AG09309 (cell line): Measurements from ENCODE around the gene NPFF.

ENCODE experiments used
- DNase-seq: peaks from one replicate; pipeline ENCODE4 v3.0.0-alpha.2; 2010; ENCODE audit warnings: low read depth
- H3K4me3 ChIP-seq: 2 replicates; pipeline ENCODE4 v1.5.1; 2011; ENCODE audit warnings: mild to moderate bottlenecking, low read depth, low read length, moderate library complexity; ENCODE audit not compliant: control insufficient read depth
- CTCF ChIP-seq: IDR thresholded peaks from 2 replicates; pipeline ENCODE4 v1.5.1; 2011; ENCODE audit warnings: mild to moderate bottlenecking, low read depth, low read length, inconsistent platforms; ENCODE audit not compliant: insufficient read depth, control insufficient read depth; ENCODE audit errors: missing control alignments

NPFF gene

GRCh38 chr12:53474077-53474476 is 33.2 kb downstream of the NPFF start:
- TF ChIP-seq CTCF: no peak
- no peak overlapping the region for H3K4me3 ChIP-seq
- DNase-seq: no peak

DNA sequence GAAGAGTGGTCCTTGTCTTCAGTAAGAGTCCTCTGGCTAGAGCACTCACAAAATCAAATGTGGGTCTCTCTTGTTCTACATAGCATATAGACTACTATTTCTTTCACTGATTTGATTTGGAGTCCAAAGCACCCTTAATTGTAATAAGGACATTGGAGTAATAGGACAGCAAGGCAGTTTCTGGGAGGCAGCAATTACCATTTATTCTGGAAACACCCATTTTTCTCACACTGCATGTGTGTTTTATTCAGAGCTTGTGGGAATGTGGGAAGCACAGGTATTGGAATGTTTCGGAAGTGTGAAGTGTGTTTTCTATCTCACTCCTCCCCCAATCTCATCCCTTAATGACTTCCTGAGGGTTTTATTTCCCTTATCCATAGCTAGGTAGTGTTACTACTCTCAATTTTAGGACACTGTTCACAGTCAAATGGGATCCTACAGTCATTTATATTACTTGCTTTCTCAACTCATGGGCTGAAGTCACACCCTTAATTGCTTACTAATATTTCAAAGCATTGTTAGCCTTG is 35.2 kb downstream of the NPFF start:
- no peak for TF ChIP-seq CTCF
- no peak for DNase-seq
- no peak overlapping the region for H3K4me3 ChIP-seq

DNA sequence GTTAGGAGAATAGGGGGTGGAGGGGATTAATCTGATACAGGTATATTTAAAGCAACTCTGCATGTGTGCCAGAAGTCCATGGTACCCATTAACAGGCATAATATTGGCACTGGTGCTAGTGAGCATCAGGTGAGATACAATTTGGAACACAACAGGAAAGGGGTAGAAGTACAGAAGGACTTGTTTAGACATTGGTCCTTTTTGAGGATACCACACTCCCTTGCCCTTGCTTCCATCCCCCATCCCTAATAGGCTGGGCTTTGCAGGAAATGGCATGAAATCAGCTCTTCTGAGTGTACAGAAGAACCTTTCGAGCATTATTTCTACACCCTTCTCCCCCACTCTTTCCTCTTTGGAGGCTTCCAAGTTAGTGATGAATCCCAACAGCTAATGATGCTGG is 39.0 kb downstream of the NPFF start:
- no peak for TF ChIP-seq CTCF
- DNase-seq: no peak

DNA sequence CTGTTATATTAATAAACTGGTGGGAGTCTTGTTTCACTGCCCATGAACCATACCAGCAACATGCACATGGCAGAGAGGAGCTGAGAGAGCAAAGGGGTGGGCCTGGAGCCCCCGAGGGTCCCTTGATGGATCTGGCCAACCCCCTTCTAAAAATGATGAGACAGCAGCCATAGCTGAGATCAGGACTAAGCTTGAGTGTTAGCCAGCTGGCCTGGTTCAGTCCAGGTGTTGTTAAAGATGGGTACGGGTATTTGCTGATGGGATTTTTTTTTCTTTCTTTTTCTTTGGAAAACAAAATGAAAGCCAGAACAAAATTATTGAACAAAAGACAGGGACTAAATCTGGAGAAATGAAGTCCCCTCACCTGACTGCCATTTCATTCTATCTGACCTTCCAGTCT is 39.4 kb downstream of the NPFF start:
- TF ChIP-seq CTCF: no peak
- no peak for DNase-seq
- no peak overlapping the region for H3K4me3 ChIP-seq

More for the DNA sequence above, 39.0 kb downstream of the NPFF start:
- H3K4me3 ChIP-seq: no peak overlapping the region

DNA sequence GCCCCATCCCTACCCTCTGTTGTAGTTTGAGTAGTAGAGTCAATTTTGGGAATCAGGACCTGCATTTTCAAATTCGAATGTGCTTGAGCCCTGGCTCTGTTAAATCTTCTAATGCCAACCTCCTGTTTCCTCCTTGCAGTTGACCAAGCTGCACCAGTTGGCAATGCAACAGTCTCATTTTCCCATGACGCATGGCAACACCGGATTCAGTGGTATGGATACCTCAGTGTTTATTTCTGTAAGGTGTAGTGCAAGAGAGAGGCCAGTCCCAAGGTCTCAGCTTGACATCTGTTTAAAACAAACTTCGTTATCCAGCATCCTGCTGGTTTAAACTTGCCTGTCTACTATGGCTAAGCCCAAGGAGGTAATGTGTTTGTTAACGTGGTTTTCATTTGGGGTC is 40.2 kb downstream of the NPFF start:
- no peak for DNase-seq
- TF ChIP-seq CTCF: no peak
- no peak overlapping the region for H3K4me3 ChIP-seq

DNA sequence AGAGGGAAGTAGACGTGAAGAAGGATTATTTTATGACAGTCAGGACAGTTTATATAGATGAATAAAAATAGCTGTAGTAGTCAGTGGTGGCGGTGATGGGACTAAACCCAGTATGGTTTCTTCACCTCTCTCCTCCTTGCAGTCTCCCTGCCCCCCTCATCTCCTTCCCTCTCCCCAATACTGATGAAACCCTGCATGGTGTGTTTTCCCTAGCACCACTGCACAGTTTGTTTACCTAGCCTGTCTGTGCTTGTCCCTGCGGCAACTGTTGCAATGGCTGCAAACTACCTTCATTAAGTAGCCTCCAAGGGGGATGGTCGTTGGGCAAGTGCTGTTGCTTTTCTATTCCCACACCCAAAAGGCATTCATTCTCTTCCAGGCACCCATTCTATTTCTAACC is 40.6 kb downstream of the NPFF start:
- no peak for DNase-seq
- no peak overlapping the region for H3K4me3 ChIP-seq
- no peak for TF ChIP-seq CTCF

DNA sequence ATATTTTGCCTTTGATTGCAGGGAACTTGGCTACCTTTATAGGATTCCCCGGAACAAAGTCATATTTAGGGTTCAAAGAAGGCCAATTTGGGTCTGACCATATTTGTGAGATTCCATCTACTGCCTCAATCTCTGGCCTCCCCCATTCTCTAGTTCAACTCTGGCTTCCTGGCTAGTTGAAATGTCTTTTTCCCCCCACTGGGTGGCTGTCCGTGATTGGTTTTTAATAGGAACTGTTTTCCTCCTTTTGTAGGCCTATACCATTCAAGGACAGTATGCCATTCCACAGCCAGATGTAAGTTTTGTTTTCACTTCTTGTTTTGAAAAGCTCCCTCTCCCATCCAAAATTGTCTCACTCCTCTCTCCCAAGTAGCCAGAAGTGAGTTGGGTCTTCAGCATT is 41.6 kb downstream of the NPFF start:
- peak; percentile 10 for TF ChIP-seq CTCF
- no peak for DNase-seq
- no peak overlapping the region for H3K4me3 ChIP-seq
